Mucosa of descending colon (tissue), 3 donors: Measurements from ENCODE around the gene RASSF7. TPM values are rescaled to one million over a fixed set of nuclear protein-coding genes. Genes with fewer than 3 reads are reported as not detected.
A peak's percentile ranks its signal among the peaks of the same experiment; 100 is the strongest.

Source experiments
- ATAC-seq: fragments of 200-7000 bp; cut with Tn5 transposase; one replicate; pipeline ENCODE4 v1.9.1; 2020; ENCODE audit warnings: mild to moderate bottlenecking, moderate library complexity
- DNase-seq, 3 donors: peaks; one replicate each; pipeline ENCODE4 v3.0.0-alpha.2; 2020
- H3K36me3 ChIP-seq: fragments of 200-600 bp; one replicate; pipeline ENCODE4 v1.8.0; 2021; ENCODE audit warnings: low read depth, mild to moderate bottlenecking
- H3K4me1 ChIP-seq: fragments of 200-600 bp; one replicate; pipeline ENCODE4 v1.8.0; 2021; ENCODE audit warnings: low read depth, mild to moderate bottlenecking
- H3K4me3 ChIP-seq: fragments of 200-600 bp; one replicate; pipeline ENCODE4 v1.8.0; 2021; ENCODE audit warnings: mild to moderate bottlenecking
- H3K9me3 ChIP-seq: fragments of 200-600 bp; one replicate; pipeline ENCODE4 v1.8.0; 2021; ENCODE audit warnings: mild to moderate bottlenecking
- CTCF ChIP-seq: fragments of 200-600 bp; IDR thresholded peaks from one replicate; pipeline ENCODE4 v1.8.0; 2022; ENCODE audit warnings: antibody characterized with exemption, mild to moderate bottlenecking
- intact Hi-C, 2 donors: fragments of 100-400 bp; cut with DNase I in 1 of 2; cut with micrococcal nuclease in 1 of 2; formaldehyde crosslinking; loops; one replicate each; pipeline versions ENCODE4 v1.11.0 to v1.11.1; 2022; cut with DNase I, micrococcal nuclease
- total RNA-seq, 3 donors: library from RNA; stranded (reverse); fragmentation: NEBNext Ultra II Directional in 2 of 3; extraction: Animal tissue kit (Norgen Biotek cat#: 25700) in 2 of 3; gene quantifications; one replicate each; pipeline versions ENCODE4 v1.2.1 to v1.2.4, GENCODE V29; 2021 to 2023
- donor health status: DM: no; HTN: no; CAD: no; lungs with moderate emphysema.
- donor health status: DM: no; HTN: no; CAD: no.
- donor health status: DM: no; HTN: yes; CAD: no.

RASSF7 gene
- total RNA-seq, 3 donors from 2014 or later, result 45.7 to 108 (median 83.7) TPM

DNA sequence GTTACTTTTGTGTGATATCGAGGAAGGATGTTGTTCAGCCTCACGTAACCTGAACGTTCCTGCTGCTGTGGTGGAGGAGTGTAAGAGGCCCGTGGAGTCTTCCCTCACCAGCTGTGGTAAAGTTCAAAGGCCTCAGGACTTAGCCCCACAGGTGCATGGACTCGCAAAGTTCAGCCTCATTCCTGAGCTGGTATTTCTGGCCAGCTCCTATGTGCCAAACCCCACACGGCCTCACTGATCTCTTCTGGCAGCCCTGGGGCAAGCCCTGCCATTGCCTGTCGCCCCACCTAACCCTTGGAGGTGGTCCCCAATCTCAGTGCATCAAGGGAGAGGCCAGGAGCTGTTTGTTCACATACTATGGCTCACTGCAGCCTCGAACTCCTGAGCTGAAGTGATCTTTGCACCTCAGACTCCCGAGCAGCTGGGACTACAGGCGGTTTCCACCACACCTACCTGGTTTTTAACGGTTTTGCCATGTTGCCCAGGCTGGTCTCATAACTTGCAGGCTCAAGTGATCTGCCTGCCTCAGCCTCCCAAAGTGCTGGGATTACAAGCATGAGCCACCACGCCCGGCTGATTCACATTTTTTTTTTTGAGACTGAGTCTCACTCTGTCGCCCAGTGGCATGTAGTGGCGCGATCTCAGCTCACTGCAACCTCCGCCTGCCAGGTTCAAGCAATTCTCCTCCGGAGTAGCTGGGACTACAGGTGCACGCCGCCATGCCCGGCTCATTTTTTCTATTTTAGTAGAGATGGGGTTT is 17.7 kb downstream of the RASSF7 start:
- H3K9me3 ChIP-seq, result no peaks in the 10 kb centered on the region
- ATAC-seq, result no peak
- intact Hi-C loops, result no loop called here
- H3K4me3 ChIP-seq, result no peak overlapping the region
- no peaks in the 10 kb centered on the region for H3K36me3 ChIP-seq
- TF ChIP-seq CTCF, result no peak
- H3K4me1 ChIP-seq, result peaks cover 34% of the 10 kb centered on the region
- peak in 1 of 3 donors; percentile 24 for DNase-seq

GRCh38 chr11:579830-580601 is 19.2 kb downstream of the RASSF7 start:
- Histone ChIP-seq H3K36me3 (peaks cover 4% of the 10 kb centered on the region), H3K4me1 (peaks cover 29% of the 10 kb centered on the region), H3K4me3 (no peak overlapping the region), H3K9me3 (no peaks in the 10 kb centered on the region)
- no peak for TF ChIP-seq CTCF
- ATAC-seq, result no peak
- intact Hi-C loops, result no loop called here
- no peak for DNase-seq

- no peak for DNase-seq
- Histone ChIP-seq H3K9me3 (no peaks in the 10 kb centered on the region), H3K36me3 (peaks cover 4% of the 10 kb centered on the region), H3K4me1 (peaks cover 22% of the 10 kb centered on the region), H3K4me3 (no peak overlapping the region)
- ATAC-seq, result no peak
- TF ChIP-seq CTCF, result no peak
- intact Hi-C loops, result no loop called here
These were observed 20.6 kb downstream of the RASSF7 start for GRCh38 chr11:581342-581741.

- Histone ChIP-seq H3K4me1 (peaks cover 22% of the 10 kb centered on the region), H3K4me3 (no peak overlapping the region), H3K36me3 (peaks cover 4% of the 10 kb centered on the region), H3K9me3 (no peaks in the 10 kb centered on the region)
- TF ChIP-seq CTCF, result no peak
- DNase-seq (no peak), ATAC-seq (no peak)
- intact Hi-C loops, result no loop called here
These were observed 21.0 kb downstream of the RASSF7 start for GRCh38 chr11:581752-582151.

DNA sequence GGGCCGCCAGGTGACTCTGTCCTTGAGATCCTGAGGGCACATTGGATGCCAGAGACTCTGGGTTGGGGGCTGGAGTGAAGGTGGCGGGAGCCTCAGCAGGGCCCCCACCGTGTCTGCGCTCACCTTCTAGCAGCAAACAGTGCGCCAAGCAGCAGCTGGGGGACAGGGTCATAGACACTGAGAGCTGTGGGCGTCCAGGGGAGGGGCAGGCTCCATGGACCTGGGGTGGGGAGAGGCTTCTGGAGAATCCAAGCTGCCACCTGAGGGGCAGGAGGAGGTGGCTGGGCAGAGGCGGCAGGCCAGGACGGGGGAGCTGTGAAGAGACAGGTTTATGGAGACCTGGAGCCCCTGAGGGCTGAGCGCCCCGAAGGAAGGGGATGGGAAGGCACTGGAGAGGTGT is 23.5 kb downstream of the RASSF7 start:
- Histone ChIP-seq H3K4me3 (no peak overlapping the region), H3K9me3 (no peaks in the 10 kb centered on the region), H3K36me3 (peaks cover 4% of the 10 kb centered on the region), H3K4me1 (peaks cover 6% of the 10 kb centered on the region)
- intact Hi-C loops, result no loop called here
- DNase-seq (no peak), ATAC-seq (no peak)
- no peak for TF ChIP-seq CTCF
